Measurements from ENCODE around the gene ABLIM2.
A peak's percentile ranks its signal among the peaks of the same experiment; 100 is the strongest.

The ABLIM2 gene

GRCh38 chr4:8123389-8123788 is 35.2 kb downstream of the ABLIM2 start:
- no peak for DNase-seq

GRCh38 chr4:8122746-8123145 is 35.9 kb downstream of the ABLIM2 start:
- DNase-seq: no peak

- no peak for DNase-seq
Observed at GRCh38 chr4:8121292-8122015, 37.2 kb downstream of the ABLIM2 start.

- no peak for DNase-seq
Observed at GRCh38 chr4:8120501-8120900, 38.1 kb downstream of the ABLIM2 start.

- DNase-seq: no peak
Observed at GRCh38 chr4:8119877-8120276, 38.7 kb downstream of the ABLIM2 start.

GRCh38 chr4:8118531-8118930 is 40.1 kb downstream of the ABLIM2 start:
- no peak for DNase-seq

GRCh38 chr4:8118035-8118434 is 40.6 kb downstream of the ABLIM2 start:
- DNase-seq: no peak

GRCh38 chr4:8117278-8117682 is 41.3 kb downstream of the ABLIM2 start:
- peak in 2 of 56 donors; percentile 51 to 52 for DNase-seq

GRCh38 chr4:8115916-8116315 is 42.7 kb downstream of the ABLIM2 start:
- DNase-seq: no peak

- DNase-seq: no peak
Observed at GRCh38 chr4:8115203-8115520, 43.5 kb downstream of the ABLIM2 start.

GRCh38 chr4:8114456-8115202 is 44.0 kb downstream of the ABLIM2 start:
- DNase-seq: no peak

GRCh38 chr4:8113611-8114377 is 44.8 kb downstream of the ABLIM2 start:
- no peak for DNase-seq

- DNase-seq: no peak
Observed at GRCh38 chr4:8112672-8113071, 45.9 kb downstream of the ABLIM2 start.

GRCh38 chr4:8112036-8112576 is 46.5 kb downstream of the ABLIM2 start:
- DNase-seq: no peak

GRCh38 chr4:8110071-8110986 is 48.3 kb downstream of the ABLIM2 start:
- DNase-seq: peak in 1 of 56 donors; percentile 34

- DNase-seq: no peak
Observed at GRCh38 chr4:8109406-8110065, 49.1 kb downstream of the ABLIM2 start.

GRCh38 chr4:8108991-8109390 is 49.6 kb downstream of the ABLIM2 start:
- no peak for DNase-seq

GRCh38 chr4:8108261-8108660 is 50.4 kb downstream of the ABLIM2 start:
- DNase-seq: no peak

- DNase-seq: no peak
Observed at GRCh38 chr4:8107146-8107657, 51.4 kb downstream of the ABLIM2 start.

GRCh38 chr4:8106451-8107025 is 52.1 kb downstream of the ABLIM2 start:
- DNase-seq: no peak

Data from nucleus accumbens (tissue), 56 donors.